DOHH2 (cell line): ENCODE results near the gene LYVE1.

Experiments used
- H3F3A ChIP-seq: fragments of 200-600 bp; sonication (generic), shearing (Covaris generic); 2 replicates; pipeline ENCODE4 v1.6.0; 2016; ENCODE audit warnings: antibody characterized with exemption, mild to moderate bottlenecking; ENCODE audit not compliant: control insufficient read depth, insufficient read depth
- H3K27ac ChIP-seq: fragments of 200-600 bp; sonication (generic); 2 replicates; pipeline ENCODE4 v1.5.1; 2014; ENCODE audit warnings: low read depth, mild to moderate bottlenecking, low read length, moderate library complexity
- H3K27me3 ChIP-seq: fragments of 200-600 bp; sonication (generic); 2 replicates; pipeline ENCODE4 v1.6.1; 2014; ENCODE audit warnings: mild to moderate bottlenecking, low read length, mixed read lengths; ENCODE audit not compliant: control insufficient read depth
- H3K36me3 ChIP-seq: fragments of 200-600 bp; sonication (generic); 2 replicates; pipeline ENCODE4 v1.6.1; 2014; ENCODE audit warnings: mild to moderate bottlenecking, low read length, moderate library complexity, mixed read lengths; ENCODE audit not compliant: control insufficient read depth
- H3K4me1 ChIP-seq: fragments of 200-600 bp; sonication (generic); 2 replicates; pipeline ENCODE4 v1.6.1; 2014; ENCODE audit warnings: mild to moderate bottlenecking, low read length, mixed read lengths; ENCODE audit not compliant: control insufficient read depth
- H3K4me2 ChIP-seq: fragments of 200-600 bp; sonication (generic); 2 replicates; pipeline ENCODE4 v1.6.0; 2014; ENCODE audit warnings: mild to moderate bottlenecking, low read length, moderate library complexity
- H3K4me3 ChIP-seq: fragments of 200-600 bp; sonication (generic); 2 replicates; pipeline ENCODE4 v1.5.1; 2014; ENCODE audit warnings: mild to moderate bottlenecking, low read length, mixed read lengths
- H3K79me2 ChIP-seq: fragments of 200-600 bp; sonication (generic); 2 replicates; pipeline ENCODE4 v1.6.1; 2014; ENCODE audit warnings: mild to moderate bottlenecking, low read length, mixed read lengths; ENCODE audit not compliant: control insufficient read depth
- H3K9me2 ChIP-seq: fragments of 200-600 bp; sonication (generic); replicated peaks from 2 replicates; pipeline ENCODE4 v1.6.1; 2014; ENCODE audit warnings: mild to moderate bottlenecking, low read length, mixed read lengths; ENCODE audit not compliant: control insufficient read depth
- H3K9me3 ChIP-seq: fragments of 200-600 bp; sonication (generic); 2 replicates; pipeline ENCODE4 v1.6.1; 2014; ENCODE audit warnings: antibody characterized with exemption, low read length, mixed read lengths; ENCODE audit not compliant: control insufficient read depth, insufficient read depth
- H4K20me1 ChIP-seq: fragments of 200-600 bp; sonication (generic); 2 replicates; pipeline ENCODE4 v1.6.0; 2014; ENCODE audit warnings: low read depth, mild to moderate bottlenecking, antibody characterized with exemption, low read length, moderate library complexity; ENCODE audit not compliant: control insufficient read depth, insufficient read depth
- EZH2phosphoT487 ChIP-seq: fragments of 200-600 bp; sonication (generic); IDR thresholded peaks from 2 replicates; pipeline ENCODE4 v1.6.1; 2017; ENCODE audit warnings: borderline replicate concordance, mild to moderate bottlenecking, antibody characterized with exemption, low read length, moderate library complexity, mixed read lengths
- TF ChIP-seq, protein P1 (sequence below): fragments of 200-600 bp; sonication (generic); IDR thresholded peaks from one replicate; pipeline ENCODE4 v1.5.1; 2014; ENCODE audit warnings: antibody characterized with exemption, mild to moderate bottlenecking, low read depth, low read length; ENCODE audit not compliant: poor library complexity, severe bottlenecking

Gene LYVE1

DNA sequence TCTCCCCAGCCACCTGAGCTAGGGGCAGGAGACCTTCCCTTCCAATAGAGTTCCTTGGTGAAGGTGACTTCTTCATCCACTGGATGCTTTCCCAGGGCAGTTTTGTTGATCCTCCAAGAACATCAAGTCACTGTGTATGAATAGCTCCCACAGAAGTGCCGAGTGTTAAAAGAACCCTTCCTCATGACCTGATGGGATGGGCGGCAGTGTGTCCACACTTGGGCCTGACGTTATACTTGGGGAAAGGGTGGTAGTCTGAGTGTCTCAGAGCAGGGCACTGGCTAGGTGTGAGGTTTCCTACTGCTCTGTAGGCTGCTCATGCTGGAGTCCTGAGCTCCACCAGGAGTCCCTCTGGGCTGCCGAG, 7.6 kb upstream of the LYVE1 start:
- TF ChIP-seq, protein P1, sequence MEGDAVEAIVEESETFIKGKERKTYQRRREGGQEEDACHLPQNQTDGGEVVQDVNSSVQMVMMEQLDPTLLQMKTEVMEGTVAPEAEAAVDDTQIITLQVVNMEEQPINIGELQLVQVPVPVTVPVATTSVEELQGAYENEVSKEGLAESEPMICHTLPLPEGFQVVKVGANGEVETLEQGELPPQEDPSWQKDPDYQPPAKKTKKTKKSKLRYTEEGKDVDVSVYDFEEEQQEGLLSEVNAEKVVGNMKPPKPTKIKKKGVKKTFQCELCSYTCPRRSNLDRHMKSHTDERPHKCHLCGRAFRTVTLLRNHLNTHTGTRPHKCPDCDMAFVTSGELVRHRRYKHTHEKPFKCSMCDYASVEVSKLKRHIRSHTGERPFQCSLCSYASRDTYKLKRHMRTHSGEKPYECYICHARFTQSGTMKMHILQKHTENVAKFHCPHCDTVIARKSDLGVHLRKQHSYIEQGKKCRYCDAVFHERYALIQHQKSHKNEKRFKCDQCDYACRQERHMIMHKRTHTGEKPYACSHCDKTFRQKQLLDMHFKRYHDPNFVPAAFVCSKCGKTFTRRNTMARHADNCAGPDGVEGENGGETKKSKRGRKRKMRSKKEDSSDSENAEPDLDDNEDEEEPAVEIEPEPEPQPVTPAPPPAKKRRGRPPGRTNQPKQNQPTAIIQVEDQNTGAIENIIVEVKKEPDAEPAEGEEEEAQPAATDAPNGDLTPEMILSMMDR = no peak
- no peak for TF ChIP-seq EZH2phosphoT487

DNA sequence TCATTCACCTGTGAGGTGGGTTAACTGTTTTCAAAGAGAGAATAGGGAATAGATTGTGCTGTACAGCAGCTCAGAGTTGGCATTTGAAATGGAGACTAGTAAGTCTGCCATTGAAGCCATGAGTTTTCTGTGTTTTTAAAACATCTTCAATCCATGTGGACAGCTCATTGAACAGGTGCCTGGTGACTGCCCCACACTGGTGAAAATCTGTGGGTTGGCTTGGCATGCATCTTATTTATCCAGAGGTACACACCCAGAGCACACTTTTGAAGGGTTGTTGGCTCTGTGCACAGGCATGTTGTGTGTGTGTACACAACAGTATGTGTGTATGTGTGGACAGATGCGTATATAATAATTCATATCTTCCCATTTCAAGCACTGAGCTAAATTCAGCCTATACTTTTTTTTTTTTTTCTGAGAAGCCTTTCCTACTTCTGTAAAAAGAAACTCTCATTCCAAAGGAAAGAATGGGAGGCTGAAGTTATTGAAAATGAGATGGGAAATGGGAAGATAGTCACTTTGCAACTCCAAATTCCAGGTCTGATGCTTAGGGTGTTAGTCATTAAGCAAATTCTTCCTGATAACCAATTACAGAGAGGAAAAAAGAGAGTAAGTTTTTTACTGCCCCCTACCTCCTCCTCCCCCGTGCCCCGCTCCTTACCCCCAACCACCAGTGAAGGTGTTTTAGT, 7.0 kb upstream of the LYVE1 start:
- H3K27me3 ChIP-seq = peaks cover 2% of the 10 kb centered on the region
- no peak overlapping the region for H3K4me3 ChIP-seq
- no peaks in the 10 kb centered on the region for H4K20me1 ChIP-seq
- H3K4me2 ChIP-seq = no peak overlapping the region
- no peaks in the 10 kb centered on the region for H3K9me2 ChIP-seq
- no peaks in the 10 kb centered on the region for H3K79me2 ChIP-seq
- no peaks in the 10 kb centered on the region for H3F3A ChIP-seq
- H3K36me3 ChIP-seq = no peaks in the 10 kb centered on the region
- no peaks in the 10 kb centered on the region; the same call in 1 of the 2 replicates for H3K4me1 ChIP-seq
- TF ChIP-seq EZH2phosphoT487 = no peak
- TF ChIP-seq, protein P1 = no peak
- H3K27ac ChIP-seq = no peak overlapping the region
- no peaks in the 10 kb centered on the region for H3K9me3 ChIP-seq

More for the DNA sequence above, 7.6 kb upstream of the LYVE1 start:
- no peaks in the 10 kb centered on the region for H3K36me3 ChIP-seq
- no peaks in the 10 kb centered on the region for H3K9me3 ChIP-seq
- H3K9me2 ChIP-seq = no peaks in the 10 kb centered on the region
- no peak overlapping the region for H3K4me3 ChIP-seq
- H4K20me1 ChIP-seq = no peaks in the 10 kb centered on the region
- H3K27me3 ChIP-seq = peaks cover 3% of the 10 kb centered on the region
- H3K27ac ChIP-seq = no peak overlapping the region
- H3F3A ChIP-seq = no peaks in the 10 kb centered on the region
- H3K79me2 ChIP-seq = no peaks in the 10 kb centered on the region
- no peaks in the 10 kb centered on the region; the same call in 1 of the 2 replicates for H3K4me1 ChIP-seq
- H3K4me2 ChIP-seq = no peak overlapping the region

DNA sequence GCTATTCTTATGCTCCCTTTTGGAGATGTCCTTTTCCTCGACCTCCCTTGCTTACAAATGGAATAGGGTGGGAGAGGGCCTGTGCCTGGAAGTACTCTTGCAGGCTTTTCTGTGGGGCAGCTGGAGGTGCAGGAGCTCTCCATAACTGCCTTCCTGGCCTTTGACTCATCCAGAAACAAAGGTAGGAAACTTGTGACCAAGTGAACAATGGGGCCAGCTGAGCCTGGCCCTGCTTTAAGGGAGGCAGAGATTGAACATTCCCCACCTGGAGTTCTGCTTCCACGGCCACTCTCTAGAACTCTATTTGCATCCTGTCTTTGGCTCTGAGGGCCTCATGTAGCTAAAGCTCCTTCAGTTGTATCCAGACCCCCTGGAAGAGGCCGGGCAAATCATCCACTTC, 5.1 kb upstream of the LYVE1 start:
- Histone ChIP-seq H4K20me1 (no peaks in the 10 kb centered on the region), H3K27me3 (peaks cover 2% of the 10 kb centered on the region)

More for the DNA sequence above, 5.1 kb upstream of the LYVE1 start:
- Histone ChIP-seq H3K36me3 (no peaks in the 10 kb centered on the region), H3K4me3 (no peak overlapping the region), H3K4me2 (no peak overlapping the region), H3K79me2 (no peaks in the 10 kb centered on the region), H3K27ac (no peak overlapping the region), H3F3A (no peaks in the 10 kb centered on the region), H3K9me3 (no peaks in the 10 kb centered on the region), H3K4me1 (no peaks in the 10 kb centered on the region; the same call in 1 of the 2 replicates), H3K9me2 (no peaks in the 10 kb centered on the region)
- TF ChIP-seq EZH2phosphoT487 = no peak
- TF ChIP-seq, protein P1 = no peak
